ENCODE results near the gene COL3A1.

DNA sequence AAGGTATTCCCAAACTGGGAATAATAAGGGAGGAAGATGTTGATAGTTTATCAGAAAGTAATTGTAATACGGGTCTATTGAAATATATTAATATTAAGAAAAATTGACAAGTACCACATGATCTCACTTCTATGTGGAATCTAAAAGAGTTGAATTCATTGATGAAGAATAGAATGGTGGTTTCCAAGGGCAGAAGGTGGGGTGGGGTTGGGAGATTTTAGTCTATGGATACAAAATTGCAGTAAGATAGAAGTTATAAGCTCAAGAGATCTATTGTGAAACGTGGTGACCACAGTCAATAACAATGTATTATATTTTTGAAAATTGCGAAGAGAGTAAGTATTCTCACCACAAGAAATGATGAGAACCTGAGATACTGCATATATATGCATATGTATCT is 38.9 kb downstream of the COL3A1 start:
- TF ChIP-seq MAX (CRISPR knock-in tag; IDR thresholded peaks at IDR 0.05) (no peak), ZFP30 (CRISPR knock-in tag; IDR thresholded peaks at IDR 0.05; ENCODE audit: borderline replicate concordance) (no peak), ZNF436 (CRISPR knock-in tag; IDR thresholded peaks at IDR 0.05) (no peak), POLR2A (conservative IDR thresholded peaks at IDR 0.05) (no peak)
- TF ChIP-seq, protein P1, sequence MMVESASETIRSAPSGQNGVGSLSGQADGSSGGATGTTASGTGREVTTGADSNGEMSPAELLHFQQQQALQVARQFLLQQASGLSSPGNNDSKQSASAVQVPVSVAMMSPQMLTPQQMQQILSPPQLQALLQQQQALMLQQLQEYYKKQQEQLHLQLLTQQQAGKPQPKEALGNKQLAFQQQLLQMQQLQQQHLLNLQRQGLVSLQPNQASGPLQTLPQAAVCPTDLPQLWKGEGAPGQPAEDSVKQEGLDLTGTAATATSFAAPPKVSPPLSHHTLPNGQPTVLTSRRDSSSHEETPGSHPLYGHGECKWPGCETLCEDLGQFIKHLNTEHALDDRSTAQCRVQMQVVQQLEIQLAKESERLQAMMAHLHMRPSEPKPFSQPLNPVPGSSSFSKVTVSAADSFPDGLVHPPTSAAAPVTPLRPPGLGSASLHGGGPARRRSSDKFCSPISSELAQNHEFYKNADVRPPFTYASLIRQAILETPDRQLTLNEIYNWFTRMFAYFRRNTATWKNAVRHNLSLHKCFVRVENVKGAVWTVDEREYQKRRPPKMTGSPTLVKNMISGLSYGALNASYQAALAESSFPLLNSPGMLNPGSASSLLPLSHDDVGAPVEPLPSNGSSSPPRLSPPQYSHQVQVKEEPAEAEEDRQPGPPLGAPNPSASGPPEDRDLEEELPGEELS (CRISPR knock-in tag; IDR thresholded peaks at IDR 0.05; ENCODE audit: borderline replicate concordance), result no peak
